ENCODE measurements around the gene STAC.

The STAC gene

GRCh38 chr3:36434687-36435426 is 54.6 kb downstream of the STAC start:
- no peak for DNase-seq (ENCODE audit: extremely low read depth, insufficient read length)
- Histone ChIP-seq H3K36me3 (ENCODE audit: control insufficient read depth, insufficient read depth, low read length) (no peaks in the 10 kb centered on the region), H3K27me3 (replicated peaks; ENCODE audit: control insufficient read depth, insufficient read depth, low read length) (no peaks in the 10 kb centered on the region), H3K4me3 (replicated peaks; ENCODE audit: low read depth, low read length) (no peak overlapping the region)
- TF ChIP-seq CTCF (IDR thresholded peaks at IDR 0.05; ENCODE audit: insufficient read depth, low read length, poor library complexity, severe bottlenecking) = no peak

- Histone ChIP-seq H3K36me3 (ENCODE audit: control insufficient read depth, insufficient read depth, low read length) (no peaks in the 10 kb centered on the region), H3K4me3 (replicated peaks; ENCODE audit: low read depth, low read length) (no peak overlapping the region), H3K27me3 (replicated peaks; ENCODE audit: control insufficient read depth, insufficient read depth, low read length) (no peaks in the 10 kb centered on the region)
- no peak for TF ChIP-seq CTCF (IDR thresholded peaks at IDR 0.05; ENCODE audit: insufficient read depth, low read length, poor library complexity, severe bottlenecking)
- no peak for DNase-seq (ENCODE audit: extremely low read depth, insufficient read length)
Observed at GRCh38 chr3:36443028-36443686, 62.9 kb downstream of the STAC start.

GRCh38 chr3:36444909-36445308 is 64.6 kb downstream of the STAC start:
- Histone ChIP-seq H3K4me3 (replicated peaks; ENCODE audit: low read depth, low read length) (no peak overlapping the region), H3K27me3 (replicated peaks; ENCODE audit: control insufficient read depth, insufficient read depth, low read length) (no peaks in the 10 kb centered on the region), H3K36me3 (ENCODE audit: control insufficient read depth, insufficient read depth, low read length) (no peaks in the 10 kb centered on the region)
- no peak for DNase-seq (ENCODE audit: extremely low read depth, insufficient read length)
- no peak for TF ChIP-seq CTCF (IDR thresholded peaks at IDR 0.05; ENCODE audit: insufficient read depth, low read length, poor library complexity, severe bottlenecking)

GRCh38 chr3:36446276-36446675 is 66.0 kb downstream of the STAC start:
- no peak for TF ChIP-seq CTCF (IDR thresholded peaks at IDR 0.05; ENCODE audit: insufficient read depth, low read length, poor library complexity, severe bottlenecking)
- no peak overlapping the region for H3K4me3 ChIP-seq (replicated peaks; ENCODE audit: low read depth, low read length)
- DNase-seq (ENCODE audit: extremely low read depth, insufficient read length) = no peak
- H3K27me3 ChIP-seq (replicated peaks; ENCODE audit: control insufficient read depth, insufficient read depth, low read length) = no peaks in the 10 kb centered on the region
- H3K36me3 ChIP-seq (ENCODE audit: control insufficient read depth, insufficient read depth, low read length) = no peaks in the 10 kb centered on the region

- Histone ChIP-seq H3K4me3 (replicated peaks; ENCODE audit: low read depth, low read length) (no peak overlapping the region), H3K27me3 (replicated peaks; ENCODE audit: control insufficient read depth, insufficient read depth, low read length) (no peaks in the 10 kb centered on the region), H3K36me3 (ENCODE audit: control insufficient read depth, insufficient read depth, low read length) (no peaks in the 10 kb centered on the region)
- no peak for TF ChIP-seq CTCF (IDR thresholded peaks at IDR 0.05; ENCODE audit: insufficient read depth, low read length, poor library complexity, severe bottlenecking)
- DNase-seq (ENCODE audit: extremely low read depth, insufficient read length) = no peak
Observed at GRCh38 chr3:36447061-36447460, 66.8 kb downstream of the STAC start.
